T-helper 2 cell treated with Interferon-gamma antibody and Interleukin-4, amounts not matched to agents 100 ng/mL and 5 ng/mL, for 36 hours (primary cell): ENCODE data around the gene TRPV6. TPM values are rescaled to one million over a fixed set of nuclear protein-coding genes. Genes with fewer than 3 reads are reported as not detected.

Experiments used
- intact Hi-C: fragments of 100-400 bp; cut with micrococcal nuclease; formaldehyde crosslinking; loops from one replicate; pipeline ENCODE4 v1.15.1; 2023
- total RNA-seq: library from RNA; stranded (reverse); gene quantifications from 2 replicates; pipeline ENCODE4 v1.2.3, GENCODE V29; 2022

TRPV6 gene
- total RNA-seq, 1 donor from 2014 or later: not detected

DNA sequence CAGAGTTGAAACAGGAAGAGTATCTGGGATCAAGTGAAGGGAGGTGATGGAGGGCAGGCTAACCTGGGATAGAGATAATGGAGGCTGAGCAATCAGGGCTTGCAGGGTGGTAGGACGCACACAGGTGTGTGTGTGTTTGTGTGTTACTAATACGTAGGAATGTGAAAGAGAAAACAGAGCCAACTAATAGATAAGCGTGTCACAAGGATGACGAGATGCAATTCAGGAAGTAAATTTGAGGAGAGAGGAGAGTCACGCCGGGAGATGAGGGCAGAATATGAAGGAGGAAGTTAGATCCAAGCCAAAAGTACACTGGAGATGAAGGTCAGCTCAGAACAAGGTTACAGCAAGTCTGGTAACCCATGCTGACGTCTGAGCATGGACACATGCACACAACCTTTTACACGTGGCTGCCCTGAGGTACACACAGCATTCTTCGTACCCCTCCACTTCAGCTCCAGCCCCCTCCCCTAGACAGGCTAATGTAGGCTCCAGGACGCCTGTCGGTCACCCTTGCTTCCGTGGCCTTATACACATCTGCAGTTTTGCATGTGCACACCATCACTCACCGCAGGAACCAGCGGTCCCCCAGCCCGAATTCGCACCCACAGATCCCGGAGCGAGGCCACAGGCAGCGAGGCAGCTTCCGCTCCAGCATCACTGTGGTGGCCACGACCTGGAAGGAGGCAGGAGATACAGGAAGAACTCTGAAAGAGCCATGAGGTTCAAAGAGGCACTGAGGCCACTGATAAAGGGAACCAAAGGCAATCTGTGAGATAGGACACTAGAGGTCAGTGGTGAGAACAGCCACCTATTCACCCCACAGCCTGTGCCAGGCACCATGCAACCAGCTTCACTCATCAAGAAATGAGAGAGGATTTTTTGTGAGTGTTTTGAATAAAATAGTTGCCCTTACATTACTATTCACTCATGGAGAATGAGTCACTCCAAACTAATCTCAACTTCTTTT, 23.7 kb upstream of the TRPV6 start:
- intact Hi-C loops: no loop called here

DNA sequence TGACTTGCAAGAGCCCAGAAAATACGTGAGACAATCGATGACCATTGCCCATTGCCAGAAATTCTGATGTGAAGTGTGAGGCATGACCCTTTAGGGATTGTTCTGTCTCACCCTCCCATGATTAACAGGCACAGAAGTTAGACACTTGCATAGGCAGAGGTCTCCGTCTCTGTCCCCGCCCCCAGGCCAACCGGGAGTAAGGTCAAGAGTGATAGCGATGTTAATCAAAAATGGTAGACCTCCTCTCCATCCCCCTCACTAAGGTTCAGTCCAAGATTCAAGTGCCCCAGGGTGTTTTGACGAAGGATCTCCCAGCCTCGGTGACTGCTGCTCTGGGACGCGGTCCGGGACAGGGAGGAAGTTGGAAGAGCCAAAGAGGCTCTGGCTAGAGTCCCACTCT, 22.7 kb upstream of the TRPV6 start:
- intact Hi-C loops: no loop called here

DNA sequence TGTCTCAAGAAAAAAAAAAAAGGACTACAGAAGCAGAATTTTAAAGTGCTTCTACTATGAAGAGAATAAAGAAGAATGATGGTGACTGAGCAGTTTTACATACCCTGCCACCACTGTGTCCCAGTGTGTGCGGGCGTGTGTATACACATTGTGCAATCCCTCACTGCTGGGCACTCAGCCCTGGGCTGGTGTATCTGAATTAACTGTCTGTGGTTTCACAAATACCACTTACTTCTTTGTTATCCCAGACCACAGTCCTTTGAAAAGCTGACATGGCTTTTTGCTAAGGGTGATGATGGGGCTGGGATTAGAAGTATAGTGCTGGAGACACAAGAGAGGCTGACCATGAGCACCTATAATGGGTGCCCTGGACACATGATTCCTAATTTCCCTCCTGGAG, 21.1 kb upstream of the TRPV6 start:
- intact Hi-C loops: no loop called here

DNA sequence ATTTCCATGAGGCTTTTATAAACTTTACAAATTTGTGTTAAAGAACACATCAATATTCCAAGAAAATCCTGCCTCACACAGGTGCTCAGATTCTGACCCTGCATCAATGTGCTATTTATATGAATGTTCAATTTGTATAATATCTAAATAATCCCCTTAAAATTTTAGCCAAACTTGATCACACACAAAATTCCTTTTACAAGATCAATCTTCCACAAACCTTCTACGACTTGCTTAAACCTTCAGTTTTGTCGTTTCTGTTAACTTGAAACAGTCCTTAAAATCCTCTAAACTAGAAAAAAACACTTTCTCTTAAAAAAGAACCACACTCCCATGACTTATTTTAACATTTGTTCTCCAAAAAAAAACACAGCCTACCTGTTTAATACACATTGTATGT, 20.2 kb upstream of the TRPV6 start:
- intact Hi-C loops: no loop called here

DNA sequence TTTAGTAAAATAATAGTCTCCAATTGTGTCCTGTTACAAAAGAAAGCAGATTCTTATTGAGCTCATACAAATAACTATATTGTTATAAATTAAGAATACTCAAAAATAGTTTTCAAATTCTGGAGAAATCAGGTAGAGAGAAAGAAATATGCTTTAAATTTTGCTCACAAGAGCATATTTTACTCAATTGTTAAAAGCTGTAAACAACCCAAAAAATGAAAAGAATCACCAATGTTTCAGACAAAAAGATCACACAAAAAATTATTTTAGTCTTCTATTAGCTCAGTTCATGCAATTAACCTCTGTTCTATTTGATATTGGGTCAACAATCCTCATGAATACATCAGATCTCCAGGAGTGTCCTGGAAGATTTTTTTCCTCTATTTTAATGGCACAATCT, 18.6 kb upstream of the TRPV6 start:
- intact Hi-C loops: no loop called here

DNA sequence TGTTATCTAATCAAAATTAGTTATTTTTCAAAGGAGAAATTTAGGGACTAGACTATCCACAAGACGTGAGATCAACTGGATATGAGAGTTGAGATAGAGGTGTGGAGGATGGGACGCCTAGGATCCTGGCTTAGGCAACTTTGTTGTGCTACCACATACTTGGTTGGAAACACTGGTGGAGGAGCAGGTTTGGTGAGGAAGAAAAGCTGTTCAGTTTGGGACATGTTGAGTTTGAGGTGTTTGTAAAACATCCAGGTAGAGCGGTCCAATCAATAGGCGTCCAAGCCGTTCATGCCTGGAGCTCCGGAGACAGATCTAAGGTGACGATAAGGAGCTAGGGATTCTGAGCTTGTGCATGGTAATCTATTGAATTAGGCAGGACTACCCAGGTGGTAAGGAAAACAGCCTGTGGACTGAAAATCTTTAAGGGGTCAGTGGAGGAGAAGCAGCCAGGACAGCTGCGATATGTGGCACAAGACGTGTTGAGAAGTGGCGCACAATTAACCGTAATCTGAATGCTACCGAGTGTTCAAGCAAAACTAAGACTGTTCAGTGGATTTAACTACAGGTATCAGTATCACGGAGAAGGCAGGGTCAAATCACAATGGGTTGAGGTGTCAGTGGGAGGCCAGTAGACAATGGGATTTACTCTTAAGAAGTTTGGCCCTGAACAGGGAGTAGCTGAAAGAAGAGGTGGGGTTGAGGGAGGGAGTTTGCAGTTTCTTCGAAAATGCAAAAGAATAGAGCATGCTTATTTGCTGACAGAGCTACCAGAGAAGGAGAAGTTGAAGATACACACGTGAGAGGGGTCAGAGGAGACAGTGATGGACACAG, 16.1 kb upstream of the TRPV6 start:
- intact Hi-C loops: no loop called here

DNA sequence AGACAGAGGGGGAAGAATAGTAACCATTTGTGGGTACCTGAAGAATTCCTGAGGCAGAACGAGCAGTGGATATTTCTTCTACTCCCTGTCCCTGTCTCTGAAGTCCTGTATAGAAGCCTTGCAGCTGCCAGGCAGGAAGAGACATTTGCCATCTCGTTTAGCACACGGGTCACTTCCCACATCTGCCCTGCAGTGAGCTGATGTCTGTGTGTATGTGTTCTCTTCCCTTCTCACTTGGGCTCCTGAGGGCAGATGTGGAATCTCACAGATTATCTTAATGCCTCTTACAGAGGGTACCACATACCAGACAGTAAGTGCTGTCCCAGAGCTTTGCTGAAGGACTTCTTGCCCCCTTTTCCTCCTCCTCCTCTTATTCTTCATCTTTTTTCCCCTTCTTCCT, 14.1 kb upstream of the TRPV6 start:
- intact Hi-C loops: no loop called here

DNA sequence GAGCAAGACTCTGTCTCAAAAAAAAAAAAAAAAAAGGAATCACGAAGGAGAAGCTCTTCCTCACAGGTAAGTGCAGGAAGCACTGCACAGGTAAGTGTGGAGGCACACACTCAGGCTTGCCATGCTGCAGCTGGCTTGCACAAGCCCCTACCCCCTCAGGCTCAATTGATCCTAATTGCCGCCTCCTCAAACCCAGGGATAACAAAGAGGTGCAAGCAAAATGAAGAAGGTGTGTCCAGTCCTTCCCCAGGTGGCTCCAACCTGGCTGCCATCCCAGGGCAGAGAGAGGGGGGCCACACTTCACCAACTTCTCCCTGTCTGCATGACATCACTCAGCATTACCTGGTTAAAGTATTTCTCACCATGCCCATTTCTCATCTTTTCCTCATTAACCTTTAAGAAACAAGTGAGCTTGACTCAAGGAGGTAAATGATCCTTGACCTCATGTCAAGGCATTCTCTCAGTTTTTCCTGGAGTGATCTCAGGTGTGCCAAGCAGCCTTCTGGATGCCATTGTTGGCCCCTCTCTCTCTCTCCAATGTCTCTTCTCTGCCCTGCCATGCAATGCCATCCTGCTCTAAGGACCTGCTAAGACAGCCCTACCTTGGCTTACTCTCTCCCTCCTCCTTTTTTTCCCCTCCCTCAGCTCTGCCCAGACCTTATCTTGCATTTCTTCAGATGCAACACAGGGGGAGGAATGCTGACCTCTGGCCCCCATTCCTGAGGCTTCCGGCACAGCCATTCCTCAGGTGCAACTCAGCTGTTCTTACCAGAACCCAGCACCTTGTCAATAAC, 13.0 kb upstream of the TRPV6 start:
- intact Hi-C loops: no loop called here

DNA sequence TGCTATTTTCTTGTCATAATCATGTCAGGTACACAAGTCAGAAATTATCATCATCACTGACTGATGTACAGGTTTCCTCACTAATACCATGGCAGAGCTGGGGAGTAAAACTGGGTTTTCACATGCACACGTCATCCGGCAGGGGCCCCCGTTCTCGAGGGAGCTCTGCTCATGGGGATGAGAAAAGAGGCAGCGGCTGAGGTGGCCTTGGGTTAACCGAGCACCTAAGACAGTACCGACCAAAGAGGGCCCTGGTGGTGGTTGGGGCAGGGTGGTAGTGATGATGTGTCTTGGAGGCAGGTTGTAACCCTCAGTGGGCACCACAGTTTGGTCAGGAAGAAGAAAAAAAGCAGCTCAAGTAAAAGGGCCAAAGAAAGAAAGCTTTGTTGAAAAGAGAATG, 12.1 kb upstream of the TRPV6 start:
- intact Hi-C loops: no loop called here

DNA sequence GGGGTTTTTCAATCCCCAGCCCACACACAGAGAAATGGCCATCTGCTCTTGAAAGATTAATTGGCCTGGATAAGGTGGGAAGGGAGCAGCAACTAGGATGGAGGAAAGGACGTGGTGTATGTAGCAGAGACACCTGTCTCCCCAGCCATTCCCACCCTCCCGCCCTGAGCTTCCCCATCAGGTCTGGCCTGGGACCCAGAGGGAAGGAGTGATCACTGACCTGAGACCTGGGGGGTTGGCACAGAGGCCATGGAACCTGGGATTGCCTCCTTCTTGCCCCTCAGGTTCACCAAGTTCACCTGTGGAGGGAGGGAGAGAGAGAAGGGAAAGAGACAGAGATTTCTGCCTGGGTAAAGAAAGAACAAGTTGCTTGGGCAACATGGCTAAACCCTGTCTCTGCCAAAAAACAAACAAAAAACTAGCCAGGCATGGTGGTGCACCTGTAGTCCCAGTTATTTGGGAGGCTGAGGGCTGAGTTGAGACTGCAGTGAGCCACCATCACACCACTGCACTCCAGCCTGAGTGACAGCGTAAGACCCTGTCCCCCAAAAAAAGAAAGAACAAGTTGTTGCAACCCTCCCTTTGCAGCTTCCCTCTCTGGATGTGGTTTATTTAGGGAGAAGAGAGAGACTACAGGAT, 11.3 kb upstream of the TRPV6 start:
- intact Hi-C loops: no loop called here

DNA sequence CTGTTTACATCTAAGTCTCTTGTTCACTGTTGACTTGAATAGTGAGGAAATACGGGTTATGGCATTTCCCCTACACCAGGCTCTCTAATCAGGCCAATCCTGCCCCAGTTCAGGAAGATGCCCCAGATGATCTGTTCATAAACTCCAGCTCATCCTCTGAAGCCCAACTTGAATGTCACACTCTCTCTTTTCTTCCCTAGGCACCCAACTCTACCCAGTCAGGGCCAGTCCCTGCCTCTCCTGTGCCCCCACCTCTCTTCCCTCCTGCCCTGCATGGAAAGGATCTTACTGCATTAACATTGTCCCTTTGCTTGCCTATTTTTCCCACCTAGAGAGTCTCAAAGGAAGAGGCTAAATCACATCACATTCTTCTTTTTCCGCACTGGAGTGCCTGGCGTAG, 10.6 kb upstream of the TRPV6 start:
- intact Hi-C loops: no loop called here

DNA sequence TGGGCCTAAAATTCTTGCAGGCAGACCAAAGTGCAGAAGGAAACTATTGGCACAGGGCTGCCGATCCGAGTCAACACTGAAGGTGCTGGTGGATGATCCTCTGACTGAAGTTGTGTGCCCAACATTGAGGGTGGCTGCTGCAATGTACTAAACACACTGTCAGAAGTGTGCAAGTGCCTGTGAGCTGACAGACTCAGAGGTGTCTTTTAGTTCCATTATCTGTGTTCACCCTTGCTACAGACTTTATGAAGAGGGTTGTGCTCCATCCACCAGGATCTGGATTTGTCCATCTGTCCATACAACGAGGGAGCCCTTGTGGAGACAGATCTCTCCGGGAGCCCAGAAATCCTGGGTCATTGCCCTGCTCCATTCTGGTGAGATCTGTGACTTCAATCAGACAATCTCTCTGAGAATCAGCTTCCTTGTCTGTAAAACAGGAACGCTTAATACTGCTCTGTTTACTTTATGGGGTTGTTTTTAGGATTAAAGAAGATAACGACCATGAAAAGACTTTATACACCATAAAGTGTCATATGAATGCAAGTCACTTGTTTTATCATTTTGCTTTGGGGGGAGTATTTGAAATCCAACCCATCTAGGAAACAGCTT, 9.5 kb upstream of the TRPV6 start:
- intact Hi-C loops: no loop called here

DNA sequence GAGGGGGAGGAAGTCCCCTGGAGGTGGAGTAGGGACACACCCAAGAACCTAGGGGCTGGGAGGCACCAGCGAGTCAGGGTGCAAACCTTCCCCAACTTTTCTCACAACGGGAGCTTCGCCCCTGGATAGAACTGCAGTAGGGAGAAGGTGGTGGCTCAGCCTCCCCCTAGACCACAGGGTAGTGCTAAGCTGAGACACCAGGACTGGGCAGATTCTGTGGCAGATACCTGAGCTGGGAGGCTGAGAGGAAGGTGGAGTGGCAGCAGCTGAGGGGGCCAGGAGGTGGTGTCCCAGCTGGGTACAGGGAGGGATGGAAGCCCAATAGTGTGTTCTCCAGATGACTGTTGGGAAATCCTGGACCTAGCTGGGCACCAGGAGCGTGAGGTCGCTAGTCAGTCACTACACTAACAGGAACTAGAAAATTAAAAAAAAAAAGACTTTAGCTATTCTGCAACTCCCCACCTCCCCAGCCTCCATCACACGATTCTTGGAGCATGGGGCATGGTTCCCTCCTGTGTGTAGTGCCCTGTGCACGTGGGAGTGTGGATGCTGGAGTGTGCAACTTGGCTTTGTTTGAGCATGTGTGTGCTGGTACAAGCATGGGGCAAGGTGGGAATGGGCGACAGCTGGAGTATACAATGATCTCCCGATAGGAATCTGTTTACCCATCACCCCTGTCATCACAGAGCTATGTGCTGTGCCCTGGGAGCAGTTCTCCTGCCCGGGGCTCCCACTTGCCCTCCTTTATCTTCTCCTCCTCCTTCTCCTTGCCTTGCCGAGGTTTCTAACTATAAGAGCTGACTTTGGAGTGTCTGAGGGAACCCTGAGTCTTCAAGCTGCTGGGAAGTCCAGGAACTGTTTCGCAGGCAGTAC, 8.8 kb upstream of the TRPV6 start:
- intact Hi-C loops: no loop called here

DNA sequence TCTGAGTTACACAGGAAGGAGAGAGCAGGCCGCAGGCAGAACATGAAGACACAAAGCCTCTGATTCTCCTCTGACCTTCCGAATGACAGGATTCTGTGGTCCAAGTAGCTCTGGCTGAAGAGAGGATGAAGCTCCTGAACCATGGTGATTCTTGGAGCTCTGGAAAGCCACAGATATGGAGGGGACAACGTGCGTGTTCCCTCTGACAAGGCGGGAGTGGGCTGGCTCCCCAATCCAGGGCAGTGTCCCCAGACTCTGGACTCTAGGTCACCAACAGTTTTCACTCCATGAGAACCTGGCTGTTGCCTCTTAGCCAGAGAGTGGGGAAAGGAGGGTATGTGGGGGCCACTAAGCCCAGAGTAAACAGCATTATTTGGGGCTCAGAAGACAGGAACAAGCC, 7.4 kb upstream of the TRPV6 start:
- intact Hi-C loops: no loop called here

DNA sequence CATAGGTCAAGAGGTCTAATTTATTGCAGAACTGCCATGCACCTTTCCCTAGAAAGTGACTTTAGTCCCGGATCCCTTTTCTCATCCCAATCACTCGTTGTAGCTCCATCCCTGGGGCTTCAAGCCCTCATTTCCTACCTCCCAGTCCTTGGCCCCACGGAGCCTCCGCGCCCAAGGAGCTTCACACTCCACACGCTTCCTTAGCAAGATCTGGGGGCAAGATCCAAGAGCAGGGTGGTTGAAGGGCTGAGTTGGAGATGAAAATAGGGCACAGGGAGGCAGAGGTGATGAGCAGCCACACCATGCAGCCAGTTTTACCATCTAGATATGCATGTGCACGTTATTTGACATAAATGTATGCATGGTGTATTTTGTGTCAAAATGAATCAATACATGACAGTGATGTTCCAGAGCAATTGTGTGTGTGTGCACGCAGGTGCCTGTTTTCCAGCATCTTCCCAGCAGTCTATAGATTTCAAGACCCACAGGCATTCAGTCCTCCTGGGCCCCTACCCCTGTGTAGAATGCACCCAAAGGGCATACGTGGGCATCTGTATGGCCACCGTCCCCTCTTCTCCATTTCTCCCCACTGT, 6.0 kb upstream of the TRPV6 start:
- intact Hi-C loops: no loop called here

DNA sequence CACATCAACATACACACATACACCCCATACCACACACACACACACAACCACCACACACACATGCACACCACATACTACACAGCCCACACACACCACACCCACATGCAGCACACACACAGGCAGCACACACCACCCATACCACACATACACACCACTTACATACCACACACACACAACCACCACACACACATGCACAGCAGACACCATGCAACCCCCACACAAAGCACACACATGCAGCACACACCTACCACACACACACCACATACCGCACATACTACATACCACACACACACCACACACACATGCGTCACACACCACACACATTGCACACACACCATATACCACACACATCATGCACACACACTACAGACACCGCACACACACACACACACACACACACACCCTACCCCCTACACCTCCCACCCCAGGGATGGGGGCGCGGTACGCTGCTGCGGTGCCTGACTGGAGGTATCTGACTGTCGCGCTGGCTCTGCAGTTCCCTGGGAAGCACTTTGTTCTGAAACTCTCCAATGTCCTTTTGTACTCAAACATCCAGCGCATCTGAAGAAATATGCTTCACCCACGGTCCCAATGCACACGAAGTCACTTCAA, 5.4 kb upstream of the TRPV6 start:
- intact Hi-C loops: no loop called here

DNA sequence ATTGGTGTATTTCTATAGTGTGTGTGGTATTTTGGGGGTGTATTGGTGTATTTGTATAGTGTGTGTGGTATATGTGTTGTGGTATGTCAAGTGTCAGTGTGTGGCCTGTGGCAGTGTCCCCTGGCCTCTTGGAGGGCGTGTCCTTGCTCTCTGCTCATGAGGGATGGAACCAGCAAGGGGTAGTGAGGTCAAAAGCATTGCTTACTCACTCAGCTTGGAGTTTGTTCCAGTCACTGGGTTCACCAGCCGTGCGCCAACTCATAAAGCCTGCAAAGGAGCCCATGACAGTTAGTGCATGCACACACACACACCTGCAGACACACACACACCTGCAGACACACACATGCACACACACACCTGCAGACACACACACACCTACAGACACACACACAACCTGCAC, 4.3 kb upstream of the TRPV6 start:
- intact Hi-C loops: no loop called here

DNA sequence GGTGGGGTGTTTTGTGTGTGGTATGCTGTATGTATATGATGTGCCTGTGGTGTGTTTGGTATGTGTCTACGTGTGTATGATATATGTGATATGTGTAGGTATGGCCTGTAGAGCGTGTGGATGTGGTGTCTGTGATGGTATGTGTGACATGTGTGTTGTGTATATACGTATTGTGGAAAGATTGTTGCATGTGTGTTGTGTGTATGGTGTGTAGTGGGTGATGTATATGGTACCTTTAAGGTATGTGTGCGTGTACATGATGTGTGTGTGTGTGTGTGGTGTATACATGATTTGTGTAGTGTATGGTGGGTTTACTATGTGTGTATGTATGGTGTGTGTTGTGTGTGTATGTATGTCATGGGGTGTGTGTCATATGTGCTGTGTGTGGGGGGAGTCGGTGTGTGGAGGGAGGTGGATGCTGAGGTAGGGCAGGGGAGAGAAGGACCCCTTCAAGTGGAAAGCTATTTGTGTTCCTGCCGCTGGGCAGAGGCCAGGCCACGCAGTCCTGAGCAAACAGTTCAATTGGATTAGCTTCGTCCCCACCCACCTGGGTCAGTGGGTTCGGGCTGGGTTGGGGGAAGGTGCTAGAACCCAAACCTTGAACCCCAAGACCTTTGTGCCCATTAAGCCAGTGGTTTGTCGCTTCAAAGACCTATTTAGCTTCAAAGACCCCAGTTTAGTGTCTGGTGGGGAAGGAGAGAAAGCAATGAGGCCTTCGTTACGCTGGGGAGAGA, 1.9 kb upstream of the TRPV6 start:
- intact Hi-C loops: no loop called here
